Measurements from ENCODE around the gene DMC1.

GRCh38 chr22:38540701-38541100, 29.3 kb downstream of the DMC1 start:
- TF ChIP-seq, protein P1, sequence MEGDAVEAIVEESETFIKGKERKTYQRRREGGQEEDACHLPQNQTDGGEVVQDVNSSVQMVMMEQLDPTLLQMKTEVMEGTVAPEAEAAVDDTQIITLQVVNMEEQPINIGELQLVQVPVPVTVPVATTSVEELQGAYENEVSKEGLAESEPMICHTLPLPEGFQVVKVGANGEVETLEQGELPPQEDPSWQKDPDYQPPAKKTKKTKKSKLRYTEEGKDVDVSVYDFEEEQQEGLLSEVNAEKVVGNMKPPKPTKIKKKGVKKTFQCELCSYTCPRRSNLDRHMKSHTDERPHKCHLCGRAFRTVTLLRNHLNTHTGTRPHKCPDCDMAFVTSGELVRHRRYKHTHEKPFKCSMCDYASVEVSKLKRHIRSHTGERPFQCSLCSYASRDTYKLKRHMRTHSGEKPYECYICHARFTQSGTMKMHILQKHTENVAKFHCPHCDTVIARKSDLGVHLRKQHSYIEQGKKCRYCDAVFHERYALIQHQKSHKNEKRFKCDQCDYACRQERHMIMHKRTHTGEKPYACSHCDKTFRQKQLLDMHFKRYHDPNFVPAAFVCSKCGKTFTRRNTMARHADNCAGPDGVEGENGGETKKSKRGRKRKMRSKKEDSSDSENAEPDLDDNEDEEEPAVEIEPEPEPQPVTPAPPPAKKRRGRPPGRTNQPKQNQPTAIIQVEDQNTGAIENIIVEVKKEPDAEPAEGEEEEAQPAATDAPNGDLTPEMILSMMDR (conservative IDR thresholded peaks at IDR 0.05 in 1 of 2, IDR thresholded peaks at IDR 0.05 in 1 of 2; ENCODE audit: extremely low read depth in 1 of 2, insufficient read depth in 1 of 2, low read depth in 1 of 2, low read length in 2 of 2), result no peak
- no peak for TF ChIP-seq EZH2 (IDR thresholded peaks at IDR 0.05; ENCODE audit: borderline replicate concordance, low read length)
